Hepatic stellate cell (primary cell): Measurements from ENCODE around the gene SLC16A2.
A peak's percentile ranks its signal among the peaks of the same experiment; 100 is the strongest.
"Not testable (repeated sequence)": the region's sequence is repeated elsewhere in the genome, so short reads cannot be mapped to it uniquely, and the experiment has no call there.

Experiments used
- DNase-seq: peaks from one replicate; pipeline ENCODE4 v3.0.0; 2011; ENCODE audit warnings: low spot score

SLC16A2 gene

DNA sequence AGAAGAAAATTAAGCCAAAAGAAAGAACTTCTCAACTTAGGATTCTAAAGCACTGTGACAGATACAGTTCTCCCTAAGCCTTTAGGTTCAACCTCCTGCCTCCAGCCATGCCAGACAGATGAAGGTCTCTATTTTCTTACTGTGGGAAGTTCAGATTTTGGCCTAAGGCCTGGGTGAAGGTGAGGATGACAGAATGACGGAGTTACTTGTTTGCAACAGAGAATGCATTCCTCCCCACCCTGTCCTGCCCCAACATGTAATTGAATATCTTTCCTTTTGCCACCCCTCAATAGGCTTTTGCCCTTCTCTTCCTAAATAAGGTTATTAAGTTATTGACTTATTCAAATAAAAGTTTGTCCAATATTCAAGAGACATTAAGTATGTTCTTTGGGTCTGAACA, 25.6 kb downstream of the SLC16A2 start:
- no peak for DNase-seq

- DNase-seq, result no peak
These were observed 27.4 kb downstream of the SLC16A2 start for GRCh38 chrX:74448669-74449068.

GRCh38 chrX:74449322-74449936, 28.1 kb downstream of the SLC16A2 start:
- DNase-seq, result no peak

GRCh38 chrX:74449937-74450330, 28.6 kb downstream of the SLC16A2 start:
- DNase-seq, result no peak

DNA sequence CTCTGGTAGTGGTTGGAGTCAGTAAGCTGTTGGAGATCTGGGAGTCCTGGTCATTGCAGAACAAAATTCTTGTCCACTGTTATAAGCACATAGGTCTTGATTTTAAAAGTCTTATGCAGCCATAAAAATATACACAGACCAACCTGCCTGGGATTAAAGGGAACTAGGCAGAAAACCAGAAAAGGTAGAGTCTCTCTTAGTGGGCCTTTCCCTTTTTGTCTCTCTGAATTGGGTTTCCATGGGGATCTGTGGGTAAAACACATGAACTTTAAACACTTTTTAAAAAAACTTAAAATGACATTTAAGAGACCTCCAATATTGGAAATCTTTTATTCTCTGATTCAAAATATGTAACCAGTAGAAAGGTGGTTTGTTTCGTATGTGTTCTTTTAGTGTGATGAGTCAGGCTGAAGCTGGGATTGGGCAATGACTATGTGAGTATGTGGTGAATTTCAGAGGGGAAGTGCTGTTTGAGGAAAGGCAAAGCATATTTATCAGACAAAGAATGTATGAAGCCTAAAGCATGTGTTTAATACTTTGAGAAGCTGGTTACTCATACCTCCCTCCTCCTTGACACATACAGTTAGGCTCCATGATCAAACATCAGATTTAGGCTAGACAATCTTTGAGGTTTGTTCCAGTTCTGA, 29.6 kb downstream of the SLC16A2 start:
- peak; percentile 61 for DNase-seq

- DNase-seq, result no peak
These were observed 30.3 kb downstream of the SLC16A2 start for GRCh38 chrX:74451450-74452198.

GRCh38 chrX:74452199-74452481, 30.8 kb downstream of the SLC16A2 start:
- no peak for DNase-seq

DNA sequence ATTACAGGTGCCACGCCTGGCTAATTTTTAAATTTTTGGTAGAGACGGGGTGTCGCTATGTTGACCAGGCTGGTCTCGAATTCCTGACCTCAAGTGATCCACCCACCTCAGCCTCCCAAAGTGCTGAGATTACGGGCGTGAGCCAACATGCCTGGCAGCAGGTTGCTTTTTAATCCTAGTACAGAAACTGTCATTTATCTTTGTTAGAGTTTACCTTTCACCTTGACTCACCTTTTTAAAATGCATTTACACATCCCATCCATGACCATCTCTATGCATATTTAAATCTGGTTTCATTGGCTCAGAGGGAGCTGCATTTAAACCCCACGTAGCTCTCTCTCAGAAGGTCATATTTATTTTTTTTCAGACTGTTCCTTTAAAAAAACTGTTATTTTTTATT, 31.9 kb downstream of the SLC16A2 start:
- no peak for DNase-seq

GRCh38 chrX:74454233-74454632, 32.9 kb downstream of the SLC16A2 start:
- not testable (repeated sequence) for DNase-seq

- DNase-seq, result peak; percentile 11
These were observed 37.4 kb downstream of the SLC16A2 start for GRCh38 chrX:74458736-74459135.

- DNase-seq, result no peak
These were observed 40.1 kb downstream of the SLC16A2 start for GRCh38 chrX:74461384-74461783.

- DNase-seq, result no peak
These were observed 43.4 kb downstream of the SLC16A2 start for GRCh38 chrX:74464722-74465121.

- DNase-seq, result no peak
These were observed 44.1 kb downstream of the SLC16A2 start for GRCh38 chrX:74465424-74465823.

DNA sequence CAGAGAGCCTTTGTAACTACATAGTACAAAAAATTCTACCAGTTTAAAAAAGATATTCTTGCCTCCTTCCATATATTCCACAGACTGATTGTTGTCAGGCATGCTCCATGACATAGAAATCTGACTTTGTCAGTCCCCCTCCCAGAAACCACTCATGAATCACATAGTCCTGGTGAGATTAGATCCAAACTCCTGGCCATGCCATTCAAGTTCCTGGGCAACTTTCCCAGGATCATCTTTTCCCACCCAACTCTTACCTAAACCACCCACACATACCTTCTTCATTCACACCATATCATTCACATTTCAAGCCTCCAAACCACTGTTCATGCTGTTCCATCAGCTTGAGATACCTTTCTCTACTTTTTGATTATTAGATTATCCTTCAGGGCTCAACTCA, 46.4 kb downstream of the SLC16A2 start:
- no peak for DNase-seq

DNA sequence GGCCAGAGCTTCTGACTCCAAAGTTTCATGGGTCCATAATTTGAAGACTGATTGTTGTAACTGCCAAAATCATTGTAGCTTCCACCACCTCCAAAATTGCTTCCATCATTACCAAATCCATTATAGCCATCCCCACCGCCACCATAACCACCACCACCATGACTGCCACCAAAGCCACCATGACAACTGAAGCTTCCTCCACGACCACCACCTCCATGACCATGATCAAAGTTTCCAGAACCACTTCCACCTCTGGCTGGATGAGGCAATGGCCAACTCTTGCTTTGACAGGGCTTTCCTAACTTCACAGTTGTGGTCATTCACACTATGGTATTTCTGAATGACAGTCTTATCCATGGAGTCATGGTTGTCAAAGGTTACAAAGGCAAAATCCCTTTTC, 51.8 kb downstream of the SLC16A2 start:
- DNase-seq, result not testable (repeated sequence)

DNA sequence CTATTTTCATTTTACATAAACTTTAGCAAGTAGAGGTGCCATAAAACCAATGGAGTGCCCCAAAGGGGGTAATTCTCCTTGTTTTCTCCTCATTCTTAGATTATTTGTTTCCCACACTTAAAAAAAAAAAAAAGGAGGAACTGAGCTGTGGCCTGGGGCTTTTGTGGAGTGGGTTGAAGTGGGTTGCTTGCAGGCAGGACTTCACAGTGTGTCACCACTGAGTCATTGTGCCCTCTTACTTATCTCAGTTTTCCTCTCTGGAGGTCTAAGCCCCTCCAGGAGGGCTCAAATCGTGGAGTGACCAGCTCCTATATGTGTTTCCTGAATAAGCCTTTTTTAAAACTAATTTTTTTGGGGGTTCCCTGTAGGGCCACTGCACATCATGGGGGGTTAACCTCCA, 69.0 kb downstream of the SLC16A2 start:
- no peak for DNase-seq

DNA sequence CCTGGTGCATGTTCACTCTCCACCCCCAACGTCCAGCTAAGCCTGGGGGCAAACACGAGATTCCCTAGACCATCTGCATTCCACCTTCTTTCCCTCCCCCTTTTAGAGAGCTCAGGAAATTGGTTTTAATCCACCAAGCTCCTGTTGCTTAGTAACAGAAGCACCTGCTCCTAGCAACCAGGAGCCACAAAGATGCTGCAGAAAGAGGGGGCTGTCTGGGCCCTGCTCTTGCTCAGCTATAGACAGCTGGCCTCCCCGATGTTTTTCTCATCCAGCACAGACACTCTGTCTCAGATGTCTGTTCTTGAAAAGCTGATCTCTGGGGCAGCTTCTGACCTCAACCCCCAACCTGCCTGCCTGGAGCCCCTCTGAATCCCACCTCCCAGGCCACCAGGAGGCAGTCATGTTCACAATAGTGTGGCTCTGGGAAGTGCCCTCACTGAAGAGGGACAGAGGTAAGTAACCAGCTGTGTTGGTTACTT, 71.5 kb downstream of the SLC16A2 start:
- no peak for DNase-seq

GRCh38 chrX:74493806-74494205, 72.5 kb downstream of the SLC16A2 start:
- no peak for DNase-seq

GRCh38 chrX:74498924-74499323, 77.6 kb downstream of the SLC16A2 start:
- DNase-seq, result no peak

- DNase-seq, result no peak
These were observed 78.8 kb downstream of the SLC16A2 start for GRCh38 chrX:74500067-74500466.

DNA sequence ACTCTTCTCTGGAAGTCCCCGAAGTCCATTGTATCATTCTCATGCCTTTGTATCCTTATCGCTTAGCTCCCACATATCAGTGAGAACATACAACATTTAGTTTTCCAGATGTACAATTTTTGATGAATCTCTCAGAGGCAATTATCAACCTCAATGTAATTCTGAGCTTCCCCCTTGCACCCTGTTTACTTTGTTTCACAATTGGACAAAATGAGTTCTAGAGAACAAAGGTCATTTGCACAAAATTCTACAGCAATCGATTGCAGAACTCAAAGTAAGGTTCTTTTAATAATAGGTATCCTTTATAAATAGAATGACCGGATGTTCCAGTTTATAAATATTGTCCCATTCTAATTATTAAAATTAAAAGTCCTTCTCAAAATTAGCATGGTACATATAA, 79.3 kb downstream of the SLC16A2 start:
- no peak for DNase-seq

- DNase-seq, result no peak
These were observed 84.1 kb downstream of the SLC16A2 start for GRCh38 chrX:74505437-74505836.

DNA sequence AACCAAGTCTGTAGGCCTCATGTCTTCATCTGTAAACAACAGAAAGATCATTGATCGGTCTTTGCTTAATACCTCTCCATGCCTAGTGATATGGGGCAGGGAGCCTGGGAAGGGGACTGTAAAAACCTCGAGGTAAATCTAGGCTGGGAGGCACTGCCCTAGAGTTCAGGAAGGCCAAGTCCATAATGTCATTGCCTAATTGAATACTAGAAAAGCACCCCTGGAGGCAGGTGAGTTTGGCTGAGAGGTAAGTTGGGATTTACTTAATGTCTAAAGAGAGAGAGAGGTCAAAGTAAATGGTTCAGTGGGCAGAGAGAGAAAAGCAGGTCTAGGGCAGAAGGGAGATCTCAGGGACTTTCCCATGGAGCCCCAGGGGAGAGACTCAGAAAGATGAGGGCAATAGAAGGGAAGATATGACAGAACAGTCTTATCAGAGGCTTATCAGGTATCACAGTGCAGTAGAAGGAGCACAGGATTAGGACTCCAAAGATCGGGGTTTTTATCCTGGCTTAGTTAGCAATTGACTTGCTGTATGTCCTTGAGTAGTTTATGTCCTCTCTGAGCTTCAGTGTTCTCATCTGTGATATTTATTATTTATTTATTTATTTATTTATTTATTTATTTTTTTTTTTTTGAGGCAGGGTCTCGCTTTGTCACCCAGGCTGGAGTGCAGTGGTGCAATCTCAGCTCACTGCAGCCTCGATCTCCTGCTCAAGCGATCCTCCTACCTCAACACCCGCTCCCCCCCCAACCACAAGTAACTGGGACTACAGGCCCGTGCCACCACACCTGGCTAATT, 85.2 kb downstream of the SLC16A2 start:
- no peak for DNase-seq
